Muscle layer of colon (tissue), 2 donors: ENCODE measurements around the gene TMEM207.

ENCODE experiments used
- H3K27ac ChIP-seq: one replicate; pipeline ENCODE4 v1.7.0; 2013; ENCODE audit warnings: low read depth, mild to moderate bottlenecking, low read length, moderate library complexity
- H3K27me3 ChIP-seq, 2 donors: one replicate each; pipeline ENCODE4 v1.7.0; 2013; ENCODE audit warnings: low read length in 2 of 2, mild to moderate bottlenecking in 2 of 2; ENCODE audit not compliant: insufficient read depth in 2 of 2, control insufficient read depth in 1 of 2
- H3K36me3 ChIP-seq: one replicate; pipeline ENCODE4 v1.7.0; 2013; ENCODE audit warnings: mild to moderate bottlenecking, low read length; ENCODE audit not compliant: insufficient read depth
- H3K4me1 ChIP-seq: one replicate; pipeline ENCODE4 v1.7.0; 2013; ENCODE audit warnings: mild to moderate bottlenecking, low read length; ENCODE audit not compliant: insufficient read depth
- H3K4me3 ChIP-seq, 2 donors: one replicate each; pipeline ENCODE4 v1.7.0; 2013; ENCODE audit warnings: low read length in 2 of 2, low read depth in 1 of 2, mild to moderate bottlenecking in 1 of 2, moderate library complexity in 1 of 2
- H3K9ac ChIP-seq: one replicate; pipeline ENCODE4 v1.7.0; 2013; ENCODE audit warnings: low read length
- H3K9me3 ChIP-seq: one replicate; pipeline ENCODE4 v1.7.0; 2013; ENCODE audit warnings: mild to moderate bottlenecking, low read length
- donor health status: abdominal sarcoma.
- donor health status: Adenocarcinoma of cecum.

The TMEM207 gene

GRCh38 chr3:190382082-190382481 is 67.6 kb downstream of the TMEM207 start:
- Histone ChIP-seq H3K9me3 (no peaks in the 10 kb centered on the region), H3K4me3 (no peak overlapping the region), H3K4me1 (no peaks in the 10 kb centered on the region), H3K9ac (no peak overlapping the region), H3K36me3 (no peaks in the 10 kb centered on the region), H3K27me3 (no peaks in the 10 kb centered on the region), H3K27ac (no peak overlapping the region)

GRCh38 chr3:190381441-190381840 is 68.3 kb downstream of the TMEM207 start:
- H3K9ac ChIP-seq = no peak overlapping the region
- H3K27me3 ChIP-seq = no peaks in the 10 kb centered on the region
- H3K9me3 ChIP-seq = no peaks in the 10 kb centered on the region
- no peaks in the 10 kb centered on the region for H3K36me3 ChIP-seq
- H3K4me1 ChIP-seq = no peaks in the 10 kb centered on the region
- no peak overlapping the region for H3K4me3 ChIP-seq
- no peak overlapping the region for H3K27ac ChIP-seq

- H3K36me3 ChIP-seq = no peaks in the 10 kb centered on the region
- no peak overlapping the region for H3K27ac ChIP-seq
- no peaks in the 10 kb centered on the region for H3K4me1 ChIP-seq
- no peak overlapping the region for H3K9ac ChIP-seq
- H3K27me3 ChIP-seq = no peaks in the 10 kb centered on the region
- no peak overlapping the region for H3K4me3 ChIP-seq
- H3K9me3 ChIP-seq = no peaks in the 10 kb centered on the region
Observed at GRCh38 chr3:190380184-190380583, 69.5 kb downstream of the TMEM207 start.
